DND-41 (cell line): ENCODE results near the gene USP34.

Experiments
- CTCF ChIP-seq: IDR thresholded peaks from 2 replicates; pipeline ENCODE4 v1.5.1; 2012; ENCODE audit warnings: borderline replicate concordance, low read length, moderate library complexity, mild to moderate bottlenecking; ENCODE audit not compliant: poor library complexity, severe bottlenecking; ENCODE audit errors: extremely low read depth
- EZH2 ChIP-seq: IDR thresholded peaks from 3 replicates; pipeline ENCODE4 v1.6.1; 2012; ENCODE audit warnings: borderline replicate concordance, low read depth, mild to moderate bottlenecking, moderate library complexity, low read length, inconsistent platforms; ENCODE audit not compliant: severe bottlenecking

GRCh38 chr2:61419570-61419969 lies 51.3 kb downstream of the USP34 start:
- TF ChIP-seq CTCF (no peak), EZH2 (no peak)
